Stomach (tissue), 9 donors: ENCODE results near the gene GALNT2. TPM values are rescaled to one million over a fixed set of nuclear protein-coding genes. Genes with fewer than 3 reads are reported as not detected.
A peak's percentile ranks its signal among the peaks of the same experiment; 100 is the strongest.

Source experiments
- DNase-seq, 2 donors: peaks; one replicate each; pipeline versions ENCODE4 v3.0.0 to v3.0.0-alpha.2; 2013 to 2019
- H3K27ac ChIP-seq, 5 donors: fragments of 200-600 bp in 4 of 5; sonication (generic) in 4 of 5; one replicate each; pipeline ENCODE4 v1.5.1; 2013 to 2019; ENCODE audit warnings: mild to moderate bottlenecking in 1 of 5, moderate library complexity in 1 of 5
- H3K27me3 ChIP-seq, 3 donors: fragments of 200-600 bp; sonication (generic); one replicate each; pipeline ENCODE4 v1.5.1; 2017 to 2019; ENCODE audit warnings: mixed run types in 1 of 3
- H3K36me3 ChIP-seq, 4 donors: fragments of 200-600 bp; sonication (generic); 1 replicate in 3 of 4; 2 replicates in 1 of 4; pipeline ENCODE4 v1.5.1; 2016 to 2019
- H3K4me1 ChIP-seq, 4 donors: fragments of 200-600 bp; sonication (generic); one replicate each; pipeline ENCODE4 v1.5.1; 2016 to 2019
- H3K4me3 ChIP-seq, 4 donors: fragments of 200-600 bp; sonication (generic) in 3 of 4; one replicate each; pipeline ENCODE4 v1.5.1; 2016 to 2019; ENCODE audit warnings: mild to moderate bottlenecking in 1 of 4
- H3K9me3 ChIP-seq, 4 donors: fragments of 200-600 bp; sonication (generic); one replicate each; pipeline ENCODE4 v1.5.1; 2016 to 2019
- CTCF ChIP-seq, 7 experiments: fragments of 450-650 bp in 4 of 7; fragments of 200-600 bp in 3 of 7; sonication (generic) in 3 of 7; IDR thresholded peaks; one replicate each; pipeline ENCODE4 v1.5.1; 2016 to 2019; ENCODE audit warnings: antibody characterized with exemption in 7 of 7, control low read depth in 2 of 7, mild to moderate bottlenecking in 1 of 7
- EP300 ChIP-seq: sonication (generic); formaldehyde crosslinking; IDR thresholded peaks from one replicate; pipeline ENCODE4 v1.6.1; 2017; ENCODE audit warnings: antibody characterized with exemption
- POLR2A ChIP-seq, 4 donors: fragments of 450-650 bp; IDR thresholded peaks; one replicate each; pipeline ENCODE4 v1.6.1; 2016; ENCODE audit warnings: antibody characterized with exemption in 4 of 4, control low read depth in 2 of 4, mild to moderate bottlenecking in 1 of 4, moderate library complexity in 1 of 4
- POLR2AphosphoS5 ChIP-seq, 3 donors: sonication (generic); formaldehyde crosslinking; IDR thresholded peaks; one replicate each; pipeline ENCODE4 v1.6.1; 2016; ENCODE audit warnings: antibody characterized with exemption in 3 of 3
- WGBS, 5 donors: extraction: QIAGEN DNeasy Blood & Tissue Kit in 3 of 5; methylation state at CpG; one replicate each; pipeline versions ENCODE4 v1.1.5 to v1.1.7; 2013 to 2018; 5-methylcytosine and 5-hydroxymethylcytosine counted together
- intact Hi-C: fragments of 100-400 bp; cut with DNase I; formaldehyde crosslinking; loops from one replicate; pipeline ENCODE4 v1.15.1; 2023; ENCODE audit warnings: low total_unique reads
- polyA plus RNA-seq, 3 donors: library from polyadenylated mRNA; stranded (reverse); fragments of 200-250 nt; gene quantifications; one replicate each; pipeline ENCODE4 v1.2.3, GENCODE V29; 2013
- total RNA-seq, 5 donors: library from RNA; depleted of rRNA; stranded (reverse); fragments of >200 nt; gene quantifications; one replicate each; pipeline versions ENCODE4 v1.1.0 to v1.2.3, GENCODE V29; 2014 to 2016
- donor health status: healthy with polysubstance abuse.
- donor health status: Bipolar disorder and iron deficiency.
- donor health status: healthy.

The GALNT2 gene
- total and polyA plus RNA-seq, 8 donors = 5.5 to 101 (median 43.1) TPM

- intact Hi-C loops = loop anchor here (10.0 kb wide), 1 partner anchor 187 kb away; no protein-coding TSS in a partner anchor
- H3K4me1 ChIP-seq = peaks cover 17 to 75% (median 55%) of the 10 kb centered on the region in 4 donors
- H3K27ac ChIP-seq = peak overlapping the region in 2 of 5 donors; percentile 80 to 85
These were observed 20.7 kb downstream of the GALNT2 start for GRCh38 chr1:230087717-230088105.

GRCh38 chr1:230090194-230090711 is 23.2 kb downstream of the GALNT2 start:
- 38 to 48% (median 44%) methylated on average over 6 of the region's 6 CpGs for WGBS, 5 donors
- peak overlapping the region in 3 of 5 donors; percentile 15 to 62 (median 36) for H3K27ac ChIP-seq
- no peaks in the 10 kb centered on the region for H3K9me3 ChIP-seq
- H3K4me3 ChIP-seq = no peak overlapping the region
- TF ChIP-seq POLR2A (IDR thresholded peaks at IDR 0.05) (no peak), CTCF (IDR thresholded peaks at IDR 0.05) (no peak), EP300 (no peak), POLR2AphosphoS5 (IDR thresholded peaks at IDR 0.05) (no peak)
- peaks cover 5 to 57% (median 37%) of the 10 kb centered on the region in 4 donors for H3K4me1 ChIP-seq
- H3K27me3 ChIP-seq = no peaks in the 10 kb centered on the region
- no peak for DNase-seq
- intact Hi-C loops = no loop called here
- peaks cover 0 to 13% (median 9%) of the 10 kb centered on the region in 4 donors for H3K36me3 ChIP-seq

More at GRCh38 chr1:230087717-230088105, 20.7 kb downstream of the GALNT2 start:
- Histone ChIP-seq H3K36me3 (peaks cover 0 to 13% (median 9%) of the 10 kb centered on the region in 4 donors), H3K4me3 (no peak overlapping the region), H3K27me3 (no peaks in the 10 kb centered on the region), H3K9me3 (no peaks in the 10 kb centered on the region)
- 75 to 86% (median 82%) methylated on average over 3 of the region's 3 CpGs for WGBS, 5 donors
- DNase-seq = no peak
- TF ChIP-seq POLR2A (IDR thresholded peaks at IDR 0.05) = no peak
- TF ChIP-seq EP300 = no peak
- TF ChIP-seq CTCF (IDR thresholded peaks at IDR 0.05) = no peak
- no peak for TF ChIP-seq POLR2AphosphoS5 (IDR thresholded peaks at IDR 0.05)

GRCh38 chr1:230091473-230092231 is 24.6 kb downstream of the GALNT2 start:
- Histone ChIP-seq H3K36me3 (peaks cover 0 to 13% (median 9%) of the 10 kb centered on the region in 4 donors), H3K4me3 (no peak overlapping the region), H3K27me3 (no peaks in the 10 kb centered on the region), H3K4me1 (peaks cover 5 to 43% (median 27%) of the 10 kb centered on the region in 4 donors), H3K27ac (no peak overlapping the region), H3K9me3 (no peaks in the 10 kb centered on the region)
- intact Hi-C loops = no loop called here
- WGBS, 5 donors = 91 to 93% (median 92%) methylated on average over 12 of the region's 12 CpGs
- TF ChIP-seq CTCF (IDR thresholded peaks at IDR 0.05) = no peak
- TF ChIP-seq EP300 = no peak
- DNase-seq = no peak

GRCh38 chr1:230094746-230095145 is 27.7 kb downstream of the GALNT2 start:
- H3K4me3 ChIP-seq = no peak overlapping the region
- no peaks in the 10 kb centered on the region for H3K27me3 ChIP-seq
- H3K27ac ChIP-seq = no peak overlapping the region
- peaks cover 0 to 7% (median 3%) of the 10 kb centered on the region in 4 donors for H3K36me3 ChIP-seq
- no peak for DNase-seq
- TF ChIP-seq POLR2A (IDR thresholded peaks at IDR 0.05) (no peak), EP300 (no peak), CTCF (IDR thresholded peaks at IDR 0.05) (no peak), POLR2AphosphoS5 (IDR thresholded peaks at IDR 0.05) (no peak)
- intact Hi-C loops = no loop called here
- 93 to 96% (median 94%) methylated on average over 14 of the region's 14 CpGs for WGBS, 5 donors
- peaks cover 5 to 21% (median 13%) of the 10 kb centered on the region in 4 donors for H3K4me1 ChIP-seq
- H3K9me3 ChIP-seq = no peaks in the 10 kb centered on the region
